HCT116 (cell line): Measurements from ENCODE around the gene MAP6D1.

Source experiments
- EGR1 ChIP-seq: IDR thresholded peaks from 2 replicates; pipeline ENCODE4 v1.6.1; 2012; ENCODE audit warnings: low read depth
- EZH2 ChIP-seq: fragments of 200-600 bp; sonication (generic); IDR thresholded peaks from 2 replicates; pipeline ENCODE4 v1.6.1; 2017; ENCODE audit warnings: antibody characterized with exemption, mixed run types
- POLR2A ChIP-seq: IDR thresholded peaks from 2 replicates; pipeline ENCODE4 v1.7.0; 2011; ENCODE audit warnings: borderline replicate concordance; ENCODE audit not compliant: insufficient read depth, insufficient read length; ENCODE audit errors: extremely low read depth
- RAD21 ChIP-seq: IDR thresholded peaks from 2 replicates; pipeline ENCODE4 v1.6.1; 2012; ENCODE audit warnings: low read depth, mild to moderate bottlenecking
- YY1 ChIP-seq: IDR thresholded peaks from 2 replicates; pipeline ENCODE4 v1.6.1; 2011; ENCODE audit warnings: low read length, low read depth, moderate library complexity, mild to moderate bottlenecking; ENCODE audit not compliant: insufficient replicate concordance; ENCODE audit errors: extremely low read depth
- TF ChIP-seq, protein P1 (sequence below), 3 experiments: fragments of 200-600 bp in 1 of 3; sonication (generic) in 1 of 3; IDR thresholded peaks in 2 of 3; conservative IDR thresholded peaks in 1 of 3; 2 replicates each; pipeline ENCODE4 v1.5.1; 2012 to 2017; ENCODE audit warnings: low read depth in 2 of 3, low read length in 2 of 3, antibody characterized with exemption in 1 of 3, borderline replicate concordance in 1 of 3, control low read depth in 1 of 3, mild to moderate bottlenecking in 1 of 3, mixed read lengths in 1 of 3, mixed run types in 1 of 3, moderate library complexity in 1 of 3; ENCODE audit not compliant: insufficient read depth in 1 of 3
- TF ChIP-seq, protein P2 (sequence below): IDR thresholded peaks from 2 replicates; pipeline ENCODE4 v1.6.1; 2012

DNA sequence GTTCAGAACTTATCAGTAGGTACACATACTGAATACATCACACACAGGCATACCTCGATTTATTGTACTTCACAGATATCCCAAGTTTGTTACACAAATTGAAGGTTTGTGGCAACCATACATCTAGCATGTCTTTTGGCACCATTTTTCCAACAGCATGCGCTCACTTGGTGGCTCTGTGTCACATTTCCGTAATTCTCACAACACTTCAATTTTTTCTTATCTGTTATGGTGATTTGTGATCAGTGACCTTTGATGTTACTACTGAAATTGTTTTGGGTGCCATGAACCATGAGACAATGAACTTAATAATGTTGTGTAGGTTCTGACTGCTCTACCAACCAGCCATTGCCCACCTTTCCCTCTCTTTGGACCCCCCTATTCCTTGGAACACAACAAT, 48.5 kb upstream of the MAP6D1 start:
- TF ChIP-seq EGR1: no peak
- TF ChIP-seq RAD21: no peak
- TF ChIP-seq, protein P1, sequence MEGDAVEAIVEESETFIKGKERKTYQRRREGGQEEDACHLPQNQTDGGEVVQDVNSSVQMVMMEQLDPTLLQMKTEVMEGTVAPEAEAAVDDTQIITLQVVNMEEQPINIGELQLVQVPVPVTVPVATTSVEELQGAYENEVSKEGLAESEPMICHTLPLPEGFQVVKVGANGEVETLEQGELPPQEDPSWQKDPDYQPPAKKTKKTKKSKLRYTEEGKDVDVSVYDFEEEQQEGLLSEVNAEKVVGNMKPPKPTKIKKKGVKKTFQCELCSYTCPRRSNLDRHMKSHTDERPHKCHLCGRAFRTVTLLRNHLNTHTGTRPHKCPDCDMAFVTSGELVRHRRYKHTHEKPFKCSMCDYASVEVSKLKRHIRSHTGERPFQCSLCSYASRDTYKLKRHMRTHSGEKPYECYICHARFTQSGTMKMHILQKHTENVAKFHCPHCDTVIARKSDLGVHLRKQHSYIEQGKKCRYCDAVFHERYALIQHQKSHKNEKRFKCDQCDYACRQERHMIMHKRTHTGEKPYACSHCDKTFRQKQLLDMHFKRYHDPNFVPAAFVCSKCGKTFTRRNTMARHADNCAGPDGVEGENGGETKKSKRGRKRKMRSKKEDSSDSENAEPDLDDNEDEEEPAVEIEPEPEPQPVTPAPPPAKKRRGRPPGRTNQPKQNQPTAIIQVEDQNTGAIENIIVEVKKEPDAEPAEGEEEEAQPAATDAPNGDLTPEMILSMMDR (IDR thresholded peaks at IDR 0.05 in 2 of 3, conservative IDR thresholded peaks at IDR 0.05 in 1 of 3; ENCODE audit: borderline replicate concordance in 1 of 3, insufficient read depth in 1 of 3, low read depth in 2 of 3, low read length in 2 of 3): no peak
- TF ChIP-seq EZH2: no peak
- TF ChIP-seq POLR2A: no peak
- TF ChIP-seq, protein P2, sequence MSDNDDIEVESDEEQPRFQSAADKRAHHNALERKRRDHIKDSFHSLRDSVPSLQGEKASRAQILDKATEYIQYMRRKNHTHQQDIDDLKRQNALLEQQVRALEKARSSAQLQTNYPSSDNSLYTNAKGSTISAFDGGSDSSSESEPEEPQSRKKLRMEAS: no peak
- no peak for TF ChIP-seq YY1
